DMS153 treated with DMSO at 0.1 percent for 48 hours (cell line): ENCODE results near the gene MRPL48.
"Not testable (repeated sequence)": the region's sequence is repeated elsewhere in the genome, so short reads cannot be mapped to it uniquely, and the experiment has no call there.

Source experiments
- DNase-seq: peaks from one replicate; lab custom pipeline; 2025; ENCODE audit not compliant: unreplicated experiment; lab: John Stamatoyannopoulos, UW

Gene MRPL48

DNA sequence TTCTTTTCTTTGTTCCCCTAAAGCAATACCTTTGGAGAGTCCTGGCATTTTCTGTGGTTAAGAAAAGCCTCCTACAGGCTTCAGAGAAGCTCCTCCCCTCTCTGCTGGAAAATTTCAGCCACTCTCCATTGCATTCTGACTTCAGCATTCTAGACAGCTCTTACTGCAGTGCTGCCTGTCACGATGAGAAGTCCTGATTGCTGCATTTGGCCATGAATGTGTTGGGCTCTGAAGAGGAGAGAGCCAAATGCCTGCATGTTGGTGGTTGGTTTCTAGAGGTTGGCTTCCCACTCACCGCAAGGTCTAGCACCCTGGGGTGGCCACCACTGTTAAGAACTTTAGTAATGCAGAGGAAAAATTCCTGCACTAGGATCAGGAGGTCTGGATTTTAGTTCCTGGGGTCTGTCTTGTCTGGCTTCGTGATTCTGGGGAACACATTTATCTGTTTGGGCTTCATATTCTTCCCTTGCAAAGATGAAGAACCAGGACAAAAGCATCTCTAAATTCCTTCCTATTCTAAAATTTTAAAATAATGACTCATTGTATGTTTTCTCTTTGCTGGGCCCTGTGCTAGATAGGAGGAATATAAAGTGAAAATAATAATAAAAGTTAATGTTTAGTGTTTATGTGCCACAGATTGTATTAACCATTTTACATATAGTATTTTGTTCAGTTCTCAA lies 50.9 kb downstream of the MRPL48 start:
- DNase-seq, result no peak

DNA sequence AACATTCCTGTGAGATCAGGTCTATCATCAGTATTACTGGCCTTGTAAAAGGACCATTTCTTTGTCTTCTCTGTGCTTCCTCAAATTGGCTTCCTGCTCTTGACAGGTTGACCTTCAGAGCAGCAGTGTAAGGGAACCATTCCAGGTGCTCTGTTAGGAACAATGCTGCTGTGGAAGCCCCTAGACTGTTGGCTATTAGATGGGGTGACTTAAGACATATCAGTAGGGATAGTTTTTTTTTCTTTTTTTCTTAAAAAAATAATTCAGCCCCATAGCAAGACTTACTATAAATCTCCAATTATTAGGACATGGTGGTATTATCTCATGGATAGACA lies 51.4 kb downstream of the MRPL48 start:
- no peak for DNase-seq

DNA sequence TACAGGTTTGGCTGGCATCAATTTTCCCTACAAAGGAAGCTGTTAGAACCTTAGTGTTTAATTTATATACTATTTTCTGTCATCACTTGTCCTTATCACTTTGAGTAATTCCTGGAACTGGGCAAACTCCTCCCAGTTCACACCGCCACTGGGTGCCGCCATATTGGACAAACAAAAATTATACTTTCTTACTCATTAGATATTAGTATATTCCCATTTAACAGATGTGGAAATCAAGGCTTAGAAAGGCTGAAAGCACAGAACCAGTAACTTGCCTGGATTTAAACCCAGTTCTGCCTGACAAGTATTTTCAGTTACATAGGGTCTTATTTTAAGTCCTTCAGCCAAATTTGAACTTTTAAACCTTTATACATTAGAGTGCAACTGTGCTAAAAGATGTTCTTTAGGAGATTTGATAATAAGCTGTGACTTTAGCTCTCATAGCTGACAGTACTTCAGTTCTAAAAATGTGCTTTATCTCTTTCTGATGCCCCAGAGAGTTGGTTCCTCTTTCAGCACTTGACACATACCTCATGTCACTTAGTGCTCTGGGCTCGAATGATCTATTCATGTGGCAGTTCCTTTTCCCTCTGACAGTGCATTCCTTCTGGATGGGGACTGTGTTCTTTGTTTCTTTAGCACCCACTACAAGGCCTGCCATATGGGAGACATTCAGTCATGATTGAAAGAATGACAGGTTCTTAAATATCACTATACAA lies 63.5 kb downstream of the MRPL48 start:
- no peak for DNase-seq

DNA sequence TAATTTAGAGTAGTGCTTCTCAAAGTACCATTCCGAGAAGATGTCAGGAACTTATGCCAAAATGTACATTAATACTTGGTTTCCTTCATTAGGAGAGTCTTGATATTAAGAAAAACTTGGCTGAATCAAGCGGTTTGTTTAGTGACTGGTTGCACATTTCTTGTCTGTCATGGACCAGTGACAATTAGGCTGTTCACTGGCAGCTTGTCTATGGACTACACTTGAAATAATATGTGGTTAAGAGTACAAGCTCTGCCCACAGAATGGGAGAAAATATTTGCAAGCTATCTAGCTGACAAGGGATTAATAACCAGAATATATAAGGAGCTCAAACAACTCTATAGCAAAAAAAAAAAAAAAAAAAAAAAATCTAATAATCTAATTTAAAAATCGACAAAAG lies 64.4 kb downstream of the MRPL48 start:
- DNase-seq, result no peak

DNA sequence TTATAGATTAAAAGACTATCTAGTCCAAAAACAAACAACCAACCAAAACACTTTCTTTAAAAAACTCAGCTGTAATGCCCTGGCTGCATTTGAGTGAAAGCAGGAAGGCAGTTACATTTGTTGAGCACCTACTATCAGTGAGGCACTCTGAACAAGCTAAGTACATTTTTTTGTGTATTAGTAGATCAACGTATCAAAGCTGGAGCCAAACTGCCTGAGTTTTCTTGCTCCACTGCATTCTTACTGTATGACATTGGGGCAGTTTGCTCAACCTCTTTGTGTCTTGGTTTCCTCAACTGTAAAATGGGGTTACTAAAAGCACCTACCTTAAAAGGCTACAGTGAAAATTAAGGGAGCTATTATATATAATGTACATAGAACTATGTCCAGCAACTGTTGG lies 67.0 kb downstream of the MRPL48 start:
- no peak for DNase-seq

DNA sequence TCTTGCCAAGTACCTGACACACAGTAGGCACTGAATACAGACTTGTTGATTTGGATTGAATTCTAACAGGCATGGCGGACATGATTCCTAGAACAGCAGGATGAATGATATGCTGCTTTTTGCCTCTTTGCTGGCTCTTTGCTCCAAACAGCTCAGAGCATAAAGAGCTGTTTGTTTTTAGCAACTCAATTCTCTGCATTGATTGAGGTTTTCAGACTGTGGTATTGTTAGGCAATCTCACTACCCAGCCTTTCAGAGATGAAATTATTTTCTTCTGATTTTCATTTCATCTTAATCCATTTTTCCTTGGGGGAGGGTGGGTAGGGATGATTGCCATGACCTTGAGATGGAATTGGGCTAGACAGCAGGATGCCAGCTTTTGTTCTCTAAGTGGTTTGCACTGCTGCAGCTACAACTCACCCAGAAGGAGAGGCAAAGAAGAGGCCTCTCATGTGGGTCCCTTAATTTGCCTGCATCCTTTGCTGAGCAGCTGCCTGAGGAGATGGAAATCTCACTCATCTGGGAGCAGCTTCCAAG lies 68.4 kb downstream of the MRPL48 start:
- no peak for DNase-seq

DNA sequence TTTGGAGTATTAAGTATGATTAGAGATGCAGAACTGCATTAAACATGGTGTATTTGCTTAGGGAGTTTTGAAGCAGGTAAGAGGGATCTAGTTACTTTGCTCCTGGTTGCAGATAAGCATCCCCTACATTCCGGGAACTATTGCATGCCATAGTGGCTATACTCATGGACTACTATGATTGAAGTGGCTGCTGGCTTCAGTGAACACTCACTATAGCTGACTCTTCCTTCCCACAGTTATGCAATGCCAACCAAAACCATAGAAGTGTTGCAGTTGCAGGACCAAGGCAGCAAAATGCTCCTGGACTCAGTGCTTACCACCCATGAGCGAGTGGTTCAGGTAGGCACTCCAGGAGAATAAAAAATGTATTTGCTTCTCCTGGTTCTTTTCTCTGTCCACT lies 72.0 kb downstream of the MRPL48 start:
- DNase-seq, result no peak

DNA sequence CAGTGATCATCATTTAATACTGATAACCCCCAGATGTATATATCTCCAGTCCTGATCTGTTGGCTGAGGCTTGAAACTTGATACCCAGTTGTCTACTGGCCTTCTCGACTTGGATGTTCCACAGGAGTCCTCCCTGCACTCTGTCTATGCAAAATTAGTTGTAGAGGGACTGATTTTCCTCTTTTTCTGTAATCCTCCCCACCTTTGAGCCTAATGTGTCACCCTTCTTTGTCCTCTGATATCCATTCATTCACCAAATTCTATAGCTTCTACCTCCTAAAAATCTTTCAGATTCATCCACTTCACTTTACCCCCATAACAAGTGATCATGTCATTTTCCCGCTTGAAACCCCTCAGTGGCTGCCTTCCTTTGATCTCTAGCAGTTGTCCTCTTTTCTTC lies 72.5 kb downstream of the MRPL48 start:
- no peak for DNase-seq

DNA sequence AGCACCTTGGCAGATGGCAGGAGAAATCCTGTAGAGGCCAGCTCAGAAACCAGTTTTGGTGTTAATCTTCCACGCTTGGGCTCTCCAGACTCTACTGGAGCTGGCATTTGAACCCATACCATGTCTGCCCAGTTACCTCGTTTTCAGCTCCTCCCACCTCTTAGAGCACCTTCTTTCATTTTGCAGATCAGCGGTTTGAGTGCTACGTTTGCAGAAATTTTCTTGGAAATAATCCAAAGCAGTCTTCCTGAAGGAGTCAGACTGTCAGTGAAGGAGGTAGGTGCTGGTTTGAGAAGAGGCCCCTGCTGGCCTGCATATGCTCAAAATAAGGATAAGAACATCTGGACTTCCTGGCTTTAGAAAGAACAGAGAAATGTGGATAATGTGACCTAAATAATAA lies 75.3 kb downstream of the MRPL48 start:
- no peak for DNase-seq

DNA sequence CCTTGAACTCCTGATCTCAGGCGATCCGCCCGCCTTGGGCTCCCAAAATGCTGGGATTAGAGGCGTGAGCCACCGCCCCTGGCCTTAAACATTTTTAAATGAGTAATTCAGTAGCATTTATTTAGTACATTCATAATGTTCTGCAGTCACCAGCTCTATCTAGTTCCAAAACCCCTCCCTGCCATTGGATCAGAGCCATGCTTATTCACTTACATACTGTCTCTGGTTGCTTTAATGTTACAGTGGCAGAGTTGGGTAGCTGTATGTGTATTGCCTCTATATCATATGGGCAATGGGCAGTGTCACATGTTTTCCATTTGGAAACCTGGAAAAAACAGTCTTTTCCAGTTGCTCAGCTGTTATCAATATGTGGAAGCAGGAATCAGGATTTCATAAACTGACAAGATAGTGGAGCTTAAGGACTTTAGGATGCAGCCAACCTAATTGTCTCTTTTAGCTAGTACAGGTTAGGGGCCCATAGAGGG lies 78.5 kb downstream of the MRPL48 start:
- DNase-seq, result no peak

DNA sequence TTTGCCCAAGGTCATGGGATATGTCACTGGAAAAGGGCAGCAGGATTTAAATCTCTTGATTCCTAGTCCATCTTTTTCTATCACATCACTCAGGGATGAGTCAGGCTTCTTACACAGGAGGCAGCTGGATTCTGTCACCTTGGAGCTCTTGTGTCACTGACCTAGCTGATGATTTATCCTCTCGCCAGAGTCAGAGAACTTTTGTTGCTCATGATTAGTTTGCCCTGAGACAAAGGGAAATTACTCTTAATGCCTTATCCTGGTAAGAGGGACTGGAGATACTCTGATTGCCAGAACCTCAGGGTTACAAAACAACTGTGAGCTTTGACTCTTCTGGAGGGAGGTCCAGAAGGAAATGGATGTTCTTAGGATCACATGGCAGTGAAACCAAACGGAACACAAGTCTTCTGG lies 78.9 kb downstream of the MRPL48 start:
- DNase-seq, result no peak

DNA sequence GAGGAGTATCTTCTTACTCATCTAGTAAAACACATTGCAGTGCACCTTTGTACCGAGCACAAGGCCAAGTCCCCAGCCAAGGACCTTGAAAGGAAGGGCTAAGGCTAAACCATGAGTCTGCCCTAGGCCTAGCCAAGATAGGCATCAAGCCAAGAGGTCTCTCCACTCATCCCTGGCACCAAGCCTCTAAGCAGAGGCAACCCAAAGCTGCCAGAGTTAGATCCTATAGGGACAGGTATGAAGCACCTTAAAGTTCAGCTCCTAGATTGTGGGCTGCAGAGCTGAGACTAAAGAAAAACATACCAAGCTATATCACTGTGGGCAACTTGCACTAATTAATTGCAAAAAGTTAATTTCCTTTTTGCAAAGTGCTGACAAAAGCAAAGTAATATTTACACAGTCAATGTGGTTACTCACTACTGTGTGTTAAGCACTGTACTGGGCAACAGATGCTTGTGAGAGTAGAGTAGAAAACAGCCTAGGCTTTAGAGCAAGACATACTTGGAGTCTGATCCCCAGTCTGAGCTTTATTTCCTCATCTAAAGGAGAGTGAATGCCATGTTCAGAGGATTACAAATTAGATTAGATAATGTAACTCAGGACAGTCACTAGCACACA lies 81.8 kb downstream of the MRPL48 start:
- DNase-seq, result no peak

DNA sequence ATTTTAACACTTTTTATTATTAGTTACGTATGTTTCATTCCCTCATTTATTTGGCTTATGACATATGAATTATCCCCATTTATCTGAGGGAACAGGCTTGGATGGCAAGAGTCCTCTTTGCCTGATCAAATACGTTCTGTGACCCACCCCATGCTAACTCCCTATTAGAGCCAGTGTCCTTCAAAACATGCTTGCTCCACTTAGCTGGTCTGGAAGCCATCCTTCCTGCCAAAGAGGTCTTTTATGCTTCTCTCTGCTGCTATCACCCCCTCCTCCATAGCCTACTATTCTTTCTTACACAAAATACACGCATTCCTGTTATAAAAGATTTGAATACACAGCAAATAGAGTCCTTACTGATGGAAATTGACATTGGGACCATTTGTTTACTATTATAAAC lies 82.6 kb downstream of the MRPL48 start:
- no peak for DNase-seq

DNA sequence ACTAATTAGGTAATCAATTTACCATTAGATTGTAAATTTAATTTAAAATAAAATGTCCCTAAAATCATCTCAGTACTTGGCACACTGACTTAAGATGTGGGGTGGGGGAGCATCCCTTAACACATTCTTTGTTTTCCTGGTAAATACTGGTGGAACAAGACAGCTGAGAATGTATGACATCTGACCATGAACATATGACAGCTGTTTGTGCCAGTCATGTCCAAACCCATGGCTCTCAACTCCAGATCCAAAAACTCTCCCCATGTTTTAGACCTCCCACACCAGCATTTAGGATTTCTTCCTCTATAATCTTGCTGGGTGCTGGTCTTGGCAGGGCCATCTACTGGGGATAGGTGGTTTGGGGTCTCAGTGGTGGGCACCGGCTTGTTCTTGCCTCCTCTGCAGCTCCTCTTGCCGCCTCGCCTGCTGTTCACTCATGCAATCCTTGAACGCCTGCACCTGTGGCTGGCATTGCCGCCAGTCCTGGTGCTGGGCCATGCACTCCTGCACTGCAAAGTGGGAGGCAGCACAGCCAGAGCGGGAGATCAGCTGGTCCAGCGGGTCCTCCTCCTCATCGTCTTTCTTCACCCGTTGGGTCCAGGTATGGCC lies 85.2 kb downstream of the MRPL48 start:
- DNase-seq, result no peak

DNA sequence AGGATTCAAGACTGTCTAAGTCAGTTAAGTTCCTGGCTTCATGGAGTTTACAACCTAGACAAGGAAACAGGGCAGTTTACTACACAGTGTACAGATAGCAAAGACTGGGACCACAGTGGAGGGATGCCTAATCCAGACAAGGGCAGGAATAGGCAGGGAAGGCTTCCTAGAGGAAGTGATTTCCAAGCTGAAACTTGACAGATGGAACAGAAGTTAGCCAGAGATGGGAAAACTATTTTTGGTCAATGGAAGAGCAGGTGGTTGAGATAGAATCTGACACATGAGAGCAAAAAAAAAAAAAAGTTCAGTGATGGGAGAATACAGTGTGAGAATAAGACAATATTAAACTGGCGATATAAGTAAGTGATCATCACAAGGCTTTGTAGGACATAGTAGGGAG lies 87.7 kb downstream of the MRPL48 start:
- no peak for DNase-seq

DNA sequence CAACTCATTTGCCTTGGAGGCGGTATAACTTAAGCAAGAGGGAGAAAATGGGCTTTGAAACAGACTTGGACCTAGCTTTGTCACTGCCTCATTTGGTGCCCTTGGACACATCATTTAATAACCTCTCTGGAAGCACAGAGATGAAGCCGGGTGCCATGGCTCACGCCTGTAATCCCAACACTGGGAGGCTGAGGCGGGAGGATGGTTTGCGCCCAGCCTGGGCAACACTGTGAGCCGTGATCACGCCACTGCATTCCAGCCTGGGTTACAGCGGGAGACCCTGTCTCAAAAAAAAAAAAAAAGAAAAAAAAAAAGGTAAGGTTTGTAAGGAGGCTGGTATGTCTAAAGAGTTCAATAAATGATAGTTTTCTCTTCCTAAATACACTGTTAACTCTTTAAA lies 88.2 kb downstream of the MRPL48 start:
- DNase-seq, result no peak

DNA sequence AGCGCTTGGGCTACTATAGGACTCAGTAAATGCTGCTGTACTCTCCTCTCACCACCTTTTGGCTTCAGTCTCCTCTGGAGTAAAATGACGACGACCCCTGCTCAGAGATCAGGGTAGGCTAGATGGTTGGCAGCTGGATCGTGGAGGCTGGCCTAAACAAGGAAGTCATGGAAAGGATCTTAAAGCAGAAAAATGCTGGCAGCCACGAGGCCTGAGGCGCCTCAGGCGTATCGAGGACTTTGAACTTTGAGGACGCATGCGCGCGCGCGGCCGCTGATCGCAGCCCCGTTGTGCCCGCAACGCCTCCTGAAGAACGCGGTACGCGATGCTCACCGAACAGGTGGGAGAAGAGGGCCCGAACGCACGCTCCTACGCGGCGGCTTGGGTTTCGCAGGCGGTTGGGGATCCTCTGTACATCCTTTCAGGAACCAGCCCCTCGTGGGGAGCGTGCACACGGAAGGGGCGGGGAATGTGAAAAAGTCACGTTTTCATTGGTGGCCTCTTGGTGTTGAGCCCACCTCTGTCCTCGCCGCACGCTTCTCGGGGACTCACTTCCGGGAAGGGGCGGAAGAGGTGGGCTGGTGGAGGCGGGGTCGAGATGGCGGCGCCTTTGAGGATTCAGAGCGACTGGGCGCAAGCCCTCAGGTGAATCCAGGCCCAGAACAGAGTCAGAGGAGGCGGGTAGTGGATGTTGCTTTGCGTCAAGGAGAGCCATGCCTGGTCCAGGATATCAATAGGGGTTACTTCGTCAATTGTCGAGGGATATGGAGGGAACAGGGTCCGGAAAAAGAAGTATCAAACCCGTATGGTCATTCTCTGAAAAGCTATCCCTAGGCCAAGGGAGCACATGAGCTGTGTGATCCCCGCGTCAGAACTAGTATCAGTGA lies 89.0 kb downstream of the MRPL48 start, which contains the start of the genes COA4 and PAAF1:
Gene COA4 (minus strand): TSS at position 423 of the 887 bp plus-strand sequence. CDS start 3,468 bp downstream, outside the sequence.
Gene PAAF1 (plus strand): TSS at position 576 of the 887 bp plus-strand sequence. CDS start 23 bp downstream, at position 599.
- peak; percentile 93 for DNase-seq

DNA sequence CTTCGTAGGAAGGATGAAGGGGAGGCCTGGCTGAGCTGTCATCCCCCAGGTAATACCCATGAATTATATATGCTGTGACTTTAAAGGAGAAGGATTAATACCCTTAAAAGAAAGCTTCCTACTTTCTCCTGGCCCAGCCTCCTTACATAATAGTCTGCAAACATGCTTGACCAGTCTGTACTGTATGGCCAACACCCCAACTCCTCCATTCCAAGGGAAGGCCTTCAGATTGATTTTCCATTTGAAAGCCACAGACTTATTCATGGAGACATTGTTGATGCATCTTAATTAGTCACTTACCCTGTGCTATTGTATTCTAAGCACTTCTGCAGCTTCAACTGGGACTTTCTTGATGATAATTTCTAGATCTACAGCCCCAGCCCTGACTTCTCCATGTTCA lies 91.1 kb downstream of the MRPL48 start:
- no peak for DNase-seq

DNA sequence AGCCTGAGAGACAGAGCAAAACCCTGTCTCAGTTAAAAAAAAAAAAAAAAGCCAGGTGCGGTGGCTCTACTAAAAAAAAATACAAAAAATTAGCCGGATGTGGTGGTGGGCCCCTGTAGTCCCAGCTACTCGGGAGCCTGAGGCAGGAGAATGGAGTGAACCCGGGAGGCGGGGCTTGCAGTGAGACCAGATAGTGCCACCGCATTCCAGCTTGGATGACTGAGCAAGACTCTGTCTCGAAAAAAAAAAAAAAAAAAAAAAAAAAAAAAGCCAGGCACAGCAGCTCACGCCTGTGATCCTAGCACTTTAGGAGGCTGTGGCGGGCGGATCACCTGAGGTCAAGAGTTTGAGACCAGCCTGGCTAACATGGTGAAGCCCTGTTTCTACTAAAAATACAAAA lies 92.8 kb downstream of the MRPL48 start:
- not testable (repeated sequence) for DNase-seq

DNA sequence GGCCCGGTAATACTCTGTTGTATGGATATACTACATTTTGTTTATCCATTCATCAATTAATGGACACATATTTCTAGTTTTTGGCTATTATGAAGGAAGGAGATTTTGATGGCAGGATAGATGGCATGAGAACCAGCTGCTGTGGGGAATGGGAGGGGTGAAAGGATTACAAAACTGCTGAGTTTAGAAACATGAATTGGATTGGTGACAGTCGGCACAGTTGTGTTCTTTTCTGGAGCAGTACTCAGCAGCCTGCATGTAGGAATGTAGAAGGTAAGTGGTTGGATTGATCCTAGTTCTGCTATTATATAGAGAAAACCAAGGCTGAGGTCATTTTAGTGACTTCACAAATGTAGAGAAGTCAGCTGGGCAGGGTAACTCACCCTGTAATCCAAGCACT lies 96.2 kb downstream of the MRPL48 start:
- no peak for DNase-seq
